Large intestine (tissue), 3 donors: ENCODE data around the gene GLMN. TPM values are rescaled to one million over a fixed set of nuclear protein-coding genes. Genes with fewer than 3 reads are reported as not detected.
"Not testable (repeated sequence)": the region's sequence is repeated elsewhere in the genome, so short reads cannot be mapped to it uniquely, and the experiment has no call there.

ENCODE experiments used
- DNase-seq, 2 donors: peaks; one replicate each; pipeline versions ENCODE4 v3.0.0 to v3.0.0-alpha.2; 2013
- H3K27ac ChIP-seq: one replicate; pipeline ENCODE4 v1.5.1; 2013; ENCODE audit warnings: low read length
- H3K27me3 ChIP-seq: 2 replicates; pipeline ENCODE4 v1.6.1; 2013; ENCODE audit warnings: low read length; ENCODE audit not compliant: control insufficient read depth, insufficient read depth
- H3K36me3 ChIP-seq: 2 replicates; pipeline ENCODE4 v1.6.1; 2013; ENCODE audit warnings: low read length; ENCODE audit not compliant: control insufficient read depth, insufficient read depth
- H3K4me1 ChIP-seq: one replicate; pipeline ENCODE4 v1.6.1; 2013; ENCODE audit warnings: low read length; ENCODE audit not compliant: control insufficient read depth, insufficient read depth
- H3K4me3 ChIP-seq: one replicate; pipeline ENCODE4 v1.5.1; 2013; ENCODE audit warnings: low read length
- H3K9me3 ChIP-seq: one replicate; pipeline ENCODE4 v1.6.1; 2013; ENCODE audit warnings: mild to moderate bottlenecking, low read depth, low read length, moderate library complexity; ENCODE audit not compliant: control insufficient read depth
- WGBS: methylation state at CpG from one replicate; pipeline ENCODE4 v1.1.5; 2013; ENCODE audit warnings: low lambda C conversion rate; ENCODE audit not compliant: insufficient coverage; 5-methylcytosine and 5-hydroxymethylcytosine counted together
- polyA plus RNA-seq: library from polyadenylated mRNA; unstranded; fragments of 120-200 nt; gene quantifications from one replicate; pipeline ENCODE4 v1.2.1, GENCODE V29; 2013

The GLMN gene
- polyA plus RNA-seq, 1 donor: 17.4 TPM

- Histone ChIP-seq H3K27ac (peak overlapping the region; percentile 99), H3K4me3 (peak overlapping the region; percentile 99), H3K9me3 (no peaks in the 10 kb centered on the region), H3K4me1 (no peaks in the 10 kb centered on the region), H3K36me3 (peaks cover 9% of the 10 kb centered on the region), H3K27me3 (no peaks in the 10 kb centered on the region)
- 16% methylated on average over 4 of the region's 11 CpGs for WGBS
- peak in 1 of 2 donors; percentile 58 for DNase-seq
These were observed 827 bp upstream of the GLMN start for GRCh38 chr1:92299477-92300150.

GRCh38 chr1:92298213-92298572 is 594 bp downstream of the GLMN start:
- no CpG with 5 or more reads among the region's 3 CpGs for WGBS
- Histone ChIP-seq H3K4me1 (no peaks in the 10 kb centered on the region), H3K4me3 (peak overlapping the region; percentile 99), H3K27me3 (no peaks in the 10 kb centered on the region), H3K36me3 (peaks cover 8% of the 10 kb centered on the region), H3K9me3 (no peaks in the 10 kb centered on the region), H3K27ac (peak overlapping the region; percentile 99)
- no peak for DNase-seq

- H3K27me3 ChIP-seq: no peaks in the 10 kb centered on the region
- WGBS: 0% methylated on average over 2 of the region's 3 CpGs
- H3K4me1 ChIP-seq: no peaks in the 10 kb centered on the region
- H3K36me3 ChIP-seq: peaks cover 23% of the 10 kb centered on the region
- peak; percentile 22 to 28 for DNase-seq
- H3K27ac ChIP-seq: no peak overlapping the region
- H3K4me3 ChIP-seq: no peak overlapping the region
- H3K9me3 ChIP-seq: no peaks in the 10 kb centered on the region
These were observed 7.3 kb downstream of the GLMN start for GRCh38 chr1:92291372-92291999.

GRCh38 chr1:92281411-92281810 is 17.4 kb downstream of the GLMN start:
- DNase-seq, H3K27ac ChIP-seq, H3K4me3 ChIP-seq, H3K9me3 ChIP-seq, H3K4me1 ChIP-seq, H3K27me3 ChIP-seq: not testable (repeated sequence)
- peaks cover 18% of the 10 kb centered on the region for H3K36me3 ChIP-seq
- no CpG with 5 or more reads among the region's 2 CpGs for WGBS

GRCh38 chr1:92279781-92280180 is 19.0 kb downstream of the GLMN start:
- H3K27me3 ChIP-seq, H3K9me3 ChIP-seq, H3K27ac ChIP-seq, H3K4me3 ChIP-seq, H3K4me1 ChIP-seq, DNase-seq: not testable (repeated sequence)
- no CpG with 5 or more reads among the region's 15 CpGs for WGBS
- peaks cover 26% of the 10 kb centered on the region for H3K36me3 ChIP-seq

GRCh38 chr1:92277105-92277723 is 21.6 kb downstream of the GLMN start:
- no peak overlapping the region for H3K4me3 ChIP-seq
- no peak for DNase-seq
- H3K27ac ChIP-seq: no peak overlapping the region
- WGBS: no CpG with 5 or more reads among the region's 4 CpGs
- no peaks in the 10 kb centered on the region for H3K9me3 ChIP-seq
- H3K36me3 ChIP-seq: peaks cover 39% of the 10 kb centered on the region
- no peaks in the 10 kb centered on the region for H3K27me3 ChIP-seq
- H3K4me1 ChIP-seq: no peaks in the 10 kb centered on the region

- no peak overlapping the region for H3K27ac ChIP-seq
- no peaks in the 10 kb centered on the region for H3K9me3 ChIP-seq
- H3K36me3 ChIP-seq: peaks cover 45% of the 10 kb centered on the region
- WGBS: no CpG with 5 or more reads among the region's 3 CpGs
- no peak overlapping the region for H3K4me3 ChIP-seq
- H3K27me3 ChIP-seq: no peaks in the 10 kb centered on the region
- DNase-seq: no peak
- no peaks in the 10 kb centered on the region for H3K4me1 ChIP-seq
These were observed 22.7 kb downstream of the GLMN start for GRCh38 chr1:92276082-92276481.

- Histone ChIP-seq H3K27ac (no peak overlapping the region), H3K4me1 (no peaks in the 10 kb centered on the region), H3K4me3 (no peak overlapping the region), H3K27me3 (no peaks in the 10 kb centered on the region), H3K9me3 (no peaks in the 10 kb centered on the region), H3K36me3 (peaks cover 46% of the 10 kb centered on the region)
- 100% methylated on average over 1 of the region's 1 CpG for WGBS
- no peak for DNase-seq
These were observed 23.8 kb downstream of the GLMN start for GRCh38 chr1:92274939-92275338.

GRCh38 chr1:92273039-92273438 is 25.7 kb downstream of the GLMN start:
- Histone ChIP-seq H3K4me1 (no peaks in the 10 kb centered on the region), H3K27ac (no peak overlapping the region), H3K36me3 (peaks cover 44% of the 10 kb centered on the region), H3K9me3 (no peaks in the 10 kb centered on the region), H3K27me3 (no peaks in the 10 kb centered on the region), H3K4me3 (no peak overlapping the region)
- no peak for DNase-seq
- 86% methylated on average over 1 of the region's 1 CpG for whole genome bisulfite sequencing

- Histone ChIP-seq H3K9me3 (no peaks in the 10 kb centered on the region), H3K27ac (no peak overlapping the region), H3K27me3 (no peaks in the 10 kb centered on the region), H3K36me3 (peaks cover 15% of the 10 kb centered on the region), H3K4me3 (no peak overlapping the region), H3K4me1 (no peaks in the 10 kb centered on the region)
- 100% methylated on average over 2 of the region's 3 CpGs for WGBS
- no peak for DNase-seq
These were observed 36.3 kb downstream of the GLMN start for GRCh38 chr1:92262516-92262915.
